Mucosa of descending colon (tissue), 3 donors: ENCODE measurements around the gene PHLDB3. TPM values are rescaled to one million over a fixed set of nuclear protein-coding genes. Genes with fewer than 3 reads are reported as not detected.

ENCODE experiments used
- ATAC-seq: fragments of 200-7000 bp; cut with Tn5 transposase; one replicate; pipeline ENCODE4 v1.9.1; 2020; ENCODE audit warnings: mild to moderate bottlenecking, moderate library complexity
- DNase-seq, 3 donors: peaks; one replicate each; pipeline ENCODE4 v3.0.0-alpha.2; 2020
- H3K36me3 ChIP-seq: fragments of 200-600 bp; one replicate; pipeline ENCODE4 v1.8.0; 2021; ENCODE audit warnings: low read depth, mild to moderate bottlenecking
- H3K4me1 ChIP-seq: fragments of 200-600 bp; one replicate; pipeline ENCODE4 v1.8.0; 2021; ENCODE audit warnings: low read depth, mild to moderate bottlenecking
- H3K4me3 ChIP-seq: fragments of 200-600 bp; one replicate; pipeline ENCODE4 v1.8.0; 2021; ENCODE audit warnings: mild to moderate bottlenecking
- H3K9me3 ChIP-seq: fragments of 200-600 bp; one replicate; pipeline ENCODE4 v1.8.0; 2021; ENCODE audit warnings: mild to moderate bottlenecking
- intact Hi-C, 2 donors: fragments of 100-400 bp; cut with DNase I in 1 of 2; cut with micrococcal nuclease in 1 of 2; formaldehyde crosslinking; loops; one replicate each; pipeline versions ENCODE4 v1.11.0 to v1.11.1; 2022; cut with DNase I, micrococcal nuclease
- total RNA-seq, 3 donors: library from RNA; stranded (reverse); fragmentation: NEBNext Ultra II Directional in 2 of 3; extraction: Animal tissue kit (Norgen Biotek cat#: 25700) in 2 of 3; gene quantifications; one replicate each; pipeline versions ENCODE4 v1.2.1 to v1.2.4, GENCODE V29; 2021 to 2023
- TF ChIP-seq, protein P1 (sequence below): fragments of 200-600 bp; IDR thresholded peaks from one replicate; pipeline ENCODE4 v1.8.0; 2022; ENCODE audit warnings: antibody characterized with exemption, mild to moderate bottlenecking
- donor health status: DM: no; HTN: no; CAD: no; lungs with moderate emphysema.
- donor health status: DM: no; HTN: no; CAD: no.
- donor health status: DM: no; HTN: yes; CAD: no.

The PHLDB3 gene
- total RNA-seq, 3 donors from 2014 or later = 13.2 to 22.4 (median 21.3) TPM

DNA sequence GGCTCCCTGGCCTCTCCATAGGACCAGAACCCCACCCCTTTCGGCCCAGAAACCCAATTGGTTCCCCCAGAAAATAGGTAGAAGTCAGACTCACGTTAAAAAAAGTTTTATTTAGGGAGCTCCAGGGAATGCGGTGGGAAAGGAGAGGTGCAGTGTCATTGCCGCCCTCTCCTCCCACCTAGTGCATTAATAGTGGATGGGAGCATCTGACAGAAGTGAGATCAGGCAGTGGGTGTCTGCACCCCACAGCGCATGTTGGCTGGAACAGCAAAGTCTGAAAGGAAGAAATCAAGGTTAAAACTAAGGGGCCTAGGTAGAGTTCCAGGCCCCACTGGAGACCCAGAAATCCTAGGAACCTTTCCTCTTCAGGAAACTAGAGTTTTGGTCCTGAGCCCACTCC, 2.1 kb upstream of the PHLDB3 start:
- Histone ChIP-seq H3K36me3 (no peaks in the 10 kb centered on the region), H3K4me3 (no peak overlapping the region)
- TF ChIP-seq, protein P1, sequence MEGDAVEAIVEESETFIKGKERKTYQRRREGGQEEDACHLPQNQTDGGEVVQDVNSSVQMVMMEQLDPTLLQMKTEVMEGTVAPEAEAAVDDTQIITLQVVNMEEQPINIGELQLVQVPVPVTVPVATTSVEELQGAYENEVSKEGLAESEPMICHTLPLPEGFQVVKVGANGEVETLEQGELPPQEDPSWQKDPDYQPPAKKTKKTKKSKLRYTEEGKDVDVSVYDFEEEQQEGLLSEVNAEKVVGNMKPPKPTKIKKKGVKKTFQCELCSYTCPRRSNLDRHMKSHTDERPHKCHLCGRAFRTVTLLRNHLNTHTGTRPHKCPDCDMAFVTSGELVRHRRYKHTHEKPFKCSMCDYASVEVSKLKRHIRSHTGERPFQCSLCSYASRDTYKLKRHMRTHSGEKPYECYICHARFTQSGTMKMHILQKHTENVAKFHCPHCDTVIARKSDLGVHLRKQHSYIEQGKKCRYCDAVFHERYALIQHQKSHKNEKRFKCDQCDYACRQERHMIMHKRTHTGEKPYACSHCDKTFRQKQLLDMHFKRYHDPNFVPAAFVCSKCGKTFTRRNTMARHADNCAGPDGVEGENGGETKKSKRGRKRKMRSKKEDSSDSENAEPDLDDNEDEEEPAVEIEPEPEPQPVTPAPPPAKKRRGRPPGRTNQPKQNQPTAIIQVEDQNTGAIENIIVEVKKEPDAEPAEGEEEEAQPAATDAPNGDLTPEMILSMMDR = no peak

DNA sequence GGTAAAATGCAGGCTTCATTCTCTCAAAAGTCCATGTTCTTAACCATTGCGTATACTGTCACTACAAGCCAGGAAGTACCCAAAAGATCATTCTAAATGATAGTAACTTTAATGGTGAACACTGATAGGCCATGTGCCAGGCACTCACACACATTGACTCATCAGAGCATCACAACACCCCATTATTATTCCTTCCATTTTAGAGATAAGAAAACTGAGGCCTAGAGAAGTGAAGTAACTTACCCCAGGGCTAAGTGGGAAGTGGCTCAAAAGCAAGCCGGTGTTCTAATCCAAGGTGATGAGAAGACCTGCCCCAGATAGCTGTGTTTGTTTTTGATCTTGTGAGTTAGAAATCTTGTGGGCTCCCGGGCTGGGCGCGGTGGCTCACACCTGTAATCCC, 1.4 kb upstream of the PHLDB3 start:
- intact Hi-C loops = no loop called here
- H3K4me3 ChIP-seq = no peak overlapping the region
- H3K9me3 ChIP-seq = no peaks in the 10 kb centered on the region
- H3K4me1 ChIP-seq = peaks cover 4% of the 10 kb centered on the region
- TF ChIP-seq, protein P1 = no peak
- DNase-seq (no peak), ATAC-seq (no peak)
- no peaks in the 10 kb centered on the region for H3K36me3 ChIP-seq

More for the DNA sequence above, 2.1 kb upstream of the PHLDB3 start:
- Histone ChIP-seq H3K4me1 (peaks cover 4% of the 10 kb centered on the region), H3K9me3 (no peaks in the 10 kb centered on the region)
- intact Hi-C loops = no loop called here
- ATAC-seq = no peak
- no peak for DNase-seq

DNA sequence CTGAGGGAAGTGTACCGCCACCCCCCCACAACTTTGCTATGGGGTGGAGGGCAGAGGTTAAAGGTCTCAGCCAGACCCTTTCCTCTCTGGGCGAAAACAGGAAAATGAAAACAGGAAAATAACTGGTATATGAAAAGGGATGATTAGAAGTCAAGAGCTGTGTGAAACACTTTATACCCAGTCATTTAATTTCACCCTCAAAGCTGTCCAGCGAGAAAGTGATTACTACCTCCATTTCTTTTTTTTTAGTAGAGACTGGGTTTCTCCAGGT, 575 bp upstream of the PHLDB3 start:
- Histone ChIP-seq H3K9me3 (no peaks in the 10 kb centered on the region), H3K4me3 (no peak overlapping the region)
- ATAC-seq = no peak

DNA sequence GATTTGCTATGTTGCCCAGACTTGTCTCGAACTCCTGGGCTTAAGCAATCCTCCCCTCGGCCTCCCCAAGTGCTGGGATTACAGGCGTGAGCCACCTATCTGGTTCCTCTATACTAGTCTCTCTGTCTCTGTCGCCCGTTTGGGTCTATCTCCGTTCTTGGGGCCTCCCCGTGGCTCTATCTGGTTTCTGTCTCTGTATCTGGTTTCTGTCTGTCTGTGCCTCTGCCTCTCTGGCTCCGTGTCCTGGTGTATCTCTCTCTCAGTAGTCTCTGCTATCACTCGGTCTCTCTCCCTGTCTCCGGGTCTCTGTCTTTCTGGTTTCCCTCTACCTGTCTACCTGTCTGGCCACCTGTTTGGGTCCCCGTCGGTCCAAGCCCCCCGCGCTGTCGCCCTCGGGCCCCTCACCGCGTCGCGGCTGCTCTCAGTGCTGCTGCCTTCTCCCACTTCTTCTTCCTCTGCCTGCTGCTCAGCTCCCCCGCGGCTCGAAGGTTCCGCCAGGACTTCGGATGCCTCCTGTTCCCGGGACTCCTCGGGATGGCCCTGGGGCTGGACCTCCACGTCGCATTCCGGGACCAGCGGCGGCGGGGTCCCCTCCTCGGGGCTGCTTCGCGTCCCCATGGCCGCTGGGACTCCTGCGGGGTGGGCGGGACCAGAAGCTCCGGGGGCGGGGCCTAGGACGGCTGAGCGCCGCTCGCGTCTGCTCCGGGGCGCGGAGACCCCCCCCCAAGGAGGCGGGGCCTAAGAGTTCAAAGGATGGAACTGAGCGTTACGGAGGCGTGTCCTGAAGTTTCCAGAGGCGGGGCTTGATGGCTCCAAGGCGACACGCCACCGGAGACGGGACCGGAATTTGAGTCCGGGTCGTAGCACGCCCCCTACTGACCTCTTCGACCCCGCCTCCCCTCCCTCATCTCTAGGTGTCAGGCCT, 783 bp downstream of the PHLDB3 start:
- H3K4me1 ChIP-seq = peaks cover 8% of the 10 kb centered on the region
- DNase-seq (peak; percentile 98 to 100 (median 98)), ATAC-seq (peak; percentile 94)
- H3K4me3 ChIP-seq = peak overlapping the region; percentile 38
- intact Hi-C loops = no loop called here
- H3K36me3 ChIP-seq = no peaks in the 10 kb centered on the region
- no peaks in the 10 kb centered on the region for H3K9me3 ChIP-seq
- TF ChIP-seq, protein P1 = no peak

More for the DNA sequence above, 575 bp upstream of the PHLDB3 start:
- intact Hi-C loops = no loop called here
- no peak for DNase-seq
- no peaks in the 10 kb centered on the region for H3K36me3 ChIP-seq
- TF ChIP-seq, protein P1 = no peak
- H3K4me1 ChIP-seq = peaks cover 4% of the 10 kb centered on the region

DNA sequence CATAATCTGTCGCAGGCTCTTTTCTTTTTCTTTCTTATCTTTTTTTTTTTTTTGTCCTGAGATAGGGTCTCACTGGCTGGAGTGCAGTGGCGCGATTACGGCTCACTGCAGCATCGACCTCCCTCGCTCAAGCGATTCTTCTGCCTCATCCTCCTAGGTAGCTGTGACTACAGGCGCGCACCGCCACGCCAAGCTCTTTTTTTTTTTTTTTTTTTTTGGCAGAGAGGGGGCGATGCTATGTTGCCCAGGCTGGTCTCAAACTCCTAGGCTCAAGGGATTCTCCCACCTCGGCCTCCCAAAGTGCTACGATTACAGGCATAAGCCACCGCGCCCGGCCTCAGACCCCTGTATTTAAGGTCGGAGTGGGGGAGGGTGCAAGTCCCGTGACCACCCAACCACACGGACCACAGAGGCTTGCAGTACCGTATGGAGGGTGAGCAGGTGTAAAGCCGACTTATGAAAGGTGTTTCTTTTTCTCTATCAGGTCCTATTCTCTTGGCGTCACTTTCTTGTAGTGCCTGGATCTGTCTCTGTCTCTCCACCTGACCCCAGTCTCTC, 2.0 kb downstream of the PHLDB3 start:
- Histone ChIP-seq H3K4me1 (peaks cover 8% of the 10 kb centered on the region), H3K36me3 (no peaks in the 10 kb centered on the region), H3K9me3 (no peaks in the 10 kb centered on the region), H3K4me3 (no peak overlapping the region)
- ATAC-seq (no peak), DNase-seq (no peak)
- TF ChIP-seq, protein P1 = no peak
- intact Hi-C loops = no loop called here
